ENCODE data around the gene ASMTL. TPM values are rescaled to one million over a fixed set of nuclear protein-coding genes. Genes with fewer than 3 reads are reported as not detected.

The ASMTL gene
- total RNA-seq, 1 donor from 2014 or later, result 19.1 TPM

GRCh38 chrX:1397441-1398270 is 55.1 kb downstream of the ASMTL start:
- Histone ChIP-seq H3K9me3 (no peaks in the 10 kb centered on the region), H3K27me3 (ENCODE audit: low read depth) (no peaks in the 10 kb centered on the region), H3K27ac (no peak overlapping the region), H3K4me1 (peaks cover 10% of the 10 kb centered on the region), H3K4me3 (no peak overlapping the region), H3K36me3 (peaks cover 36% of the 10 kb centered on the region)
- intact Hi-C loops (cut with DNase I), result no loop called here
- no peak for ATAC-seq
- DNase-seq, result peak; percentile 19
- no peak for TF ChIP-seq CTCF (IDR thresholded peaks at IDR 0.05)

- intact Hi-C loops (cut with DNase I), result no loop called here
- DNase-seq (peak; percentile 45), ATAC-seq (no peak)
- Histone ChIP-seq H3K4me1 (peaks cover 10% of the 10 kb centered on the region), H3K27me3 (ENCODE audit: low read depth) (no peaks in the 10 kb centered on the region), H3K36me3 (peaks cover 34% of the 10 kb centered on the region), H3K4me3 (no peak overlapping the region), H3K9me3 (no peaks in the 10 kb centered on the region), H3K27ac (no peak overlapping the region)
- no peak for TF ChIP-seq CTCF (IDR thresholded peaks at IDR 0.05)
Observed at GRCh38 chrX:1397001-1397400, 55.7 kb downstream of the ASMTL start.

- H3K9me3 ChIP-seq, result no peaks in the 10 kb centered on the region
- no peak for TF ChIP-seq CTCF (IDR thresholded peaks at IDR 0.05)
- H3K4me1 ChIP-seq, result peaks cover 16% of the 10 kb centered on the region
- ATAC-seq (no peak), DNase-seq (no peak)
- no peak overlapping the region for H3K27ac ChIP-seq
- H3K4me3 ChIP-seq, result no peak overlapping the region
- H3K27me3 ChIP-seq (ENCODE audit: low read depth), result no peaks in the 10 kb centered on the region
- intact Hi-C loops (cut with DNase I), result no loop called here
- H3K36me3 ChIP-seq, result peaks cover 25% of the 10 kb centered on the region
Observed at GRCh38 chrX:1395646-1396216, 57.0 kb downstream of the ASMTL start.

GRCh38 chrX:1394731-1395501 is 57.8 kb downstream of the ASMTL start:
- peaks cover 24% of the 10 kb centered on the region for H3K4me1 ChIP-seq
- no peaks in the 10 kb centered on the region for H3K27me3 ChIP-seq (ENCODE audit: low read depth)
- H3K4me3 ChIP-seq, result no peak overlapping the region
- intact Hi-C loops (cut with DNase I), result no loop called here
- peak; percentile 41 for DNase-seq
- no peak for ATAC-seq
- H3K27ac ChIP-seq, result no peak overlapping the region
- TF ChIP-seq CTCF (IDR thresholded peaks at IDR 0.05), result no peak
- no peaks in the 10 kb centered on the region for H3K9me3 ChIP-seq
- H3K36me3 ChIP-seq, result peaks cover 26% of the 10 kb centered on the region

- Histone ChIP-seq H3K4me3 (peak overlapping the region; percentile 81), H3K27ac (no peak overlapping the region), H3K9me3 (no peaks in the 10 kb centered on the region), H3K4me1 (peaks cover 33% of the 10 kb centered on the region), H3K27me3 (ENCODE audit: low read depth) (no peaks in the 10 kb centered on the region), H3K36me3 (peaks cover 30% of the 10 kb centered on the region)
- intact Hi-C loops (cut with DNase I), result no loop called here
- ATAC-seq (no peak), DNase-seq (peak; percentile 27)
- TF ChIP-seq CTCF (IDR thresholded peaks at IDR 0.05), result no peak
Observed at GRCh38 chrX:1393871-1394615, 58.7 kb downstream of the ASMTL start.
